SK-N-SH (cell line): ENCODE measurements around the gene NCKAP5. TPM values are rescaled to one million over a fixed set of nuclear protein-coding genes. Genes with fewer than 3 reads are reported as not detected.

Source experiments
- CTCF ChIA-PET: fragments of 300-600, 350-600 bp; formaldehyde crosslinking; extraction: SDS; loops from one replicate; lab custom pipeline; 2021; lab: Yijun Ruan, JAX
- POLR2A ChIA-PET: fragments of 350-600 bp; sonication (Branson Sonifier 250); formaldehyde crosslinking; extraction: SDS; loops from one replicate; lab custom pipeline; 2020; ENCODE audit warnings: antibody characterized with exemption, inconsistent platforms; lab: Yijun Ruan, JAX
- DNase-seq: peaks from one replicate; pipeline ENCODE4 v3.0.0; 2012
- H2AFZ ChIP-seq: fragments of 200-600 bp; sonication (generic); 2 replicates; pipeline ENCODE4 v1.8.1; 2016; ENCODE audit warnings: antibody characterized with exemption, mild to moderate bottlenecking, low read depth
- H3F3A ChIP-seq: fragments of 200-600 bp; sonication (generic); replicated peaks from 2 replicates; pipeline ENCODE3; 2016; ENCODE audit warnings: antibody characterized with exemption, mild to moderate bottlenecking; ENCODE audit not compliant: insufficient read depth
- H3K27ac ChIP-seq, 2 experiments: fragments of 200-500 bp in 1 of 2; fragments of 200-600 bp in 1 of 2; sonication (Bioruptor generic) in 1 of 2; sonication (generic), shearing (Covaris generic) in 1 of 2; 2 replicates each; pipeline versions ENCODE4 v1.5.1 to v1.6.1; 2014 to 2016; ENCODE audit warnings: low read depth in 2 of 2, inconsistent platforms in 1 of 2, low read length in 1 of 2, mild to moderate bottlenecking in 1 of 2, mixed read lengths in 1 of 2
- H3K27me3 ChIP-seq: fragments of 200-600 bp; sonication (generic), shearing (Covaris generic); 2 replicates; pipeline ENCODE4 v1.6.1; 2016; ENCODE audit warnings: mixed run types; ENCODE audit not compliant: insufficient read depth
- H3K36me3 ChIP-seq, 2 experiments: fragments of 200-500 bp in 1 of 2; fragments of 200-600 bp in 1 of 2; sonication (Bioruptor generic) in 1 of 2; sonication (generic) in 1 of 2; replicated peaks in 1 of 2; 2 replicates each; pipeline versions ENCODE3 to v1.5.1; 2014 to 2016; ENCODE audit warnings: low read length in 1 of 2, mild to moderate bottlenecking in 1 of 2; ENCODE audit not compliant: insufficient read depth in 2 of 2, control insufficient read depth in 1 of 2
- H3K4me1 ChIP-seq, 2 experiments: fragments of 200-500 bp in 1 of 2; fragments of 200-600 bp in 1 of 2; sonication (Bioruptor generic) in 1 of 2; sonication (generic), shearing (Covaris generic) in 1 of 2; 2 replicates each; pipeline versions ENCODE4 v1.5.1 to v1.6.1; 2014 to 2016; ENCODE audit warnings: low read depth in 1 of 2, low read length in 1 of 2, mixed run types in 1 of 2; ENCODE audit not compliant: insufficient read depth in 2 of 2, control insufficient read depth in 1 of 2
- H3K4me2 ChIP-seq: fragments of 200-600 bp; sonication (generic), shearing (Covaris generic); 2 replicates; pipeline ENCODE4 v1.6.1; 2017; ENCODE audit warnings: mixed run types
- H3K4me3 ChIP-seq, 2 experiments: fragments of 200-500 bp in 1 of 2; fragments of 200-600 bp in 1 of 2; sonication (Bioruptor generic) in 1 of 2; sonication (generic), shearing (Covaris generic) in 1 of 2; 2 replicates each; pipeline versions ENCODE4 v1.5.1 to v1.8.1; 2014 to 2016; ENCODE audit warnings: low read depth in 2 of 2, inconsistent platforms in 1 of 2, low read length in 1 of 2, mild to moderate bottlenecking in 1 of 2, mixed read lengths in 1 of 2, moderate library complexity in 1 of 2
- H3K79me2 ChIP-seq: fragments of 200-600 bp; sonication (generic); 2 replicates; pipeline ENCODE4 v1.8.1; 2017; ENCODE audit warnings: mild to moderate bottlenecking; ENCODE audit not compliant: insufficient read depth
- H3K9ac ChIP-seq: fragments of 200-600 bp; sonication (generic); 2 replicates; pipeline ENCODE4 v1.6.1; 2017; ENCODE audit warnings: mixed run types
- H3K9me2 ChIP-seq: fragments of 200-600 bp; sonication (generic); 2 replicates; pipeline ENCODE4 v1.6.1; 2017; ENCODE audit warnings: mixed run types
- H3K9me3 ChIP-seq: fragments of 200-600 bp; sonication (generic); 2 replicates; pipeline ENCODE4 v1.6.1; 2017; ENCODE audit warnings: mixed run types, mild to moderate bottlenecking, moderate library complexity
- H4K20me1 ChIP-seq: fragments of 200-600 bp; sonication (generic); 2 replicates; pipeline ENCODE4 v1.6.1; 2017; ENCODE audit warnings: mild to moderate bottlenecking, mixed run types; ENCODE audit not compliant: insufficient read depth
- CHD2 ChIP-seq: fragments of 150-350 bp; IDR thresholded peaks from 2 replicates; pipeline ENCODE4 v1.6.1; 2018; ENCODE audit warnings: low read length; ENCODE audit not compliant: partially characterized antibody
- ELF1 ChIP-seq: IDR thresholded peaks from 2 replicates; pipeline ENCODE4 v1.4.0; 2012
- EP300 ChIP-seq, 2 experiments: IDR thresholded peaks; 2 replicates each; pipeline versions ENCODE4 v1.4.0 to v1.6.1; 2012; ENCODE audit warnings: borderline replicate concordance in 1 of 2, low read depth in 1 of 2, low read length in 1 of 2
- FOXJ3 ChIP-seq: sonication (generic); formaldehyde crosslinking; IDR thresholded peaks from 2 replicates; pipeline ENCODE4 v1.5.1; 2020; ENCODE audit warnings: mild to moderate bottlenecking, missing genetic modification reagents
- MEF2A ChIP-seq: IDR thresholded peaks from 2 replicates; pipeline ENCODE4 v1.4.0; 2012; ENCODE audit warnings: low read depth, borderline replicate concordance
- MXI1 ChIP-seq: IDR thresholded peaks from 2 replicates; pipeline ENCODE4 v1.6.1; 2012; ENCODE audit warnings: mild to moderate bottlenecking, low read depth, low read length, improper control_type of control experiment
- NFIC ChIP-seq: IDR thresholded peaks from 2 replicates; pipeline ENCODE4 v1.4.0; 2012; ENCODE audit warnings: borderline replicate concordance
- NRF1 ChIP-seq: IDR thresholded peaks from 2 replicates; pipeline ENCODE4 v1.6.1; 2012; ENCODE audit warnings: low read depth, mild to moderate bottlenecking, low read length
- POLR2AphosphoS5 ChIP-seq: IDR thresholded peaks from 2 replicates; pipeline ENCODE4 v1.6.1; 2012; ENCODE audit warnings: low read depth, low read length
- RFX5 ChIP-seq: IDR thresholded peaks from 2 replicates; pipeline ENCODE4 v1.6.1; 2012; ENCODE audit warnings: mild to moderate bottlenecking, improper control_type of control experiment, low read length
- RXRA ChIP-seq: IDR thresholded peaks from 2 replicates; pipeline ENCODE4 v1.4.0; 2012; ENCODE audit warnings: low read depth, mild to moderate bottlenecking, borderline replicate concordance
- SIN3A ChIP-seq: IDR thresholded peaks from 2 replicates; pipeline ENCODE4 v1.6.1; 2012; ENCODE audit warnings: low read depth, mild to moderate bottlenecking, low read length, moderate library complexity, borderline replicate concordance
- SMC3 ChIP-seq: IDR thresholded peaks from 2 replicates; pipeline ENCODE4 v1.6.1; 2012; ENCODE audit warnings: low read depth, low read length, improper control_type of control experiment
- TCF12 ChIP-seq: IDR thresholded peaks from 2 replicates; pipeline ENCODE4 v1.4.0; 2012
- WGBS: methylation state at CpG from one replicate; pipeline ENCODE4 v1.1.6; 2017; ENCODE audit warnings: low lambda C conversion rate; 5-methylcytosine and 5-hydroxymethylcytosine counted together
- polyA plus RNA-seq, 3 experiments: library from polyadenylated mRNA; depleted of rRNA; stranded (reverse); fragments of >200 nt; gene quantifications; 2 replicates each; pipeline ENCODE4 v1.2.3, GENCODE V29; 2012
- TF ChIP-seq, protein P1 (sequence below): IDR thresholded peaks from 2 replicates; pipeline ENCODE4 v1.4.0; 2012; ENCODE audit warnings: low read depth, borderline replicate concordance
- TF ChIP-seq, protein P2 (sequence below): fragments of 150-350 bp; IDR thresholded peaks from 2 replicates; pipeline ENCODE4 v1.6.1; 2016; ENCODE audit warnings: mild to moderate bottlenecking, low read depth, low read length
- TF ChIP-seq, protein P3 (sequence below): fragments of 200-600 bp; sonication (generic); IDR thresholded peaks from 2 replicates; pipeline ENCODE4 v1.6.1; 2017; ENCODE audit warnings: antibody characterized with exemption, mild to moderate bottlenecking, moderate library complexity

The NCKAP5 gene
- polyA plus RNA-seq, 1 of the 3 experiments (the other 2 are of a cell fraction): 0.02 TPM

DNA sequence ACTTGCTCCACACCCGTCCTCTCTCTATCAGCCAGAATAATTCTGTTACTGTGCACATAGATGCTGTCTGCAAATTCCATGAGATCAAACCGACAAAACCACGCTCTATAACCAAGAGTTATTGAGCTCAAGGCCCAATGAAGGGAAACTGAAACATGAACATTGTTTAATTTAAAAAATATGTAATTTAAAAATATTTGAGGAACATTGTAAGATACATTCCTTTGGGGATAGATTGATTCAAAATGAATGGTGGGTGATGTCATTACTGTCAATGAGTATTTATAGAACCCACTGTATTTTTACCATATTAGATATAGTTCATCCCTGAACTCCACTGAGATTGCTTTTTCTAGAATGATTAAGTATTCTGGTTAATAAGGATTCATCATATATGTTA is 50.4 kb downstream of the NCKAP5 start:
- 71% methylated on average over 3 of the region's 3 CpGs for WGBS
- H3K4me3 ChIP-seq: no peak overlapping the region
- no peaks in the 10 kb centered on the region for H3K36me3 ChIP-seq
- peaks cover 0 to 20% of the 10 kb centered on the region in 2 experiments; a peak in 1 of 4 replicates for H3K4me1 ChIP-seq
- H3K79me2 ChIP-seq: no peaks in the 10 kb centered on the region
- ChIA-PET POLR2A (no interaction called here), CTCF (interaction anchor here (1.1 to 2.0 kb wide), 2 partner anchors 20 to 262 kb away, joined by 3 to 7 read pairs; no protein-coding TSS in a partner anchor)
- H2AFZ ChIP-seq: no peak overlapping the region
- no peaks in the 10 kb centered on the region for H3K9me3 ChIP-seq
- H3K9me2 ChIP-seq: no peaks in the 10 kb centered on the region
- TF ChIP-seq, protein P1, sequence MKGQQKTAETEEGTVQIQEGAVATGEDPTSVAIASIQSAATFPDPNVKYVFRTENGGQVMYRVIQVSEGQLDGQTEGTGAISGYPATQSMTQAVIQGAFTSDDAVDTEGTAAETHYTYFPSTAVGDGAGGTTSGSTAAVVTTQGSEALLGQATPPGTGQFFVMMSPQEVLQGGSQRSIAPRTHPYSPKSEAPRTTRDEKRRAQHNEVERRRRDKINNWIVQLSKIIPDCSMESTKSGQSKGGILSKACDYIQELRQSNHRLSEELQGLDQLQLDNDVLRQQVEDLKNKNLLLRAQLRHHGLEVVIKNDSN: no peak
- TF ChIP-seq POLR2AphosphoS5: no peak
- no peak for TF ChIP-seq SMC3
- TF ChIP-seq, all 33 proteins: peak for 0
- no peak for DNase-seq
- no peaks in the 10 kb centered on the region for H4K20me1 ChIP-seq
- no peak overlapping the region for H3K4me2 ChIP-seq
- no peak overlapping the region for H3K9ac ChIP-seq
- no peaks in the 10 kb centered on the region for H3F3A ChIP-seq
- H3K27me3 ChIP-seq: no peaks in the 10 kb centered on the region
- H3K27ac ChIP-seq: no peak overlapping the region

DNA sequence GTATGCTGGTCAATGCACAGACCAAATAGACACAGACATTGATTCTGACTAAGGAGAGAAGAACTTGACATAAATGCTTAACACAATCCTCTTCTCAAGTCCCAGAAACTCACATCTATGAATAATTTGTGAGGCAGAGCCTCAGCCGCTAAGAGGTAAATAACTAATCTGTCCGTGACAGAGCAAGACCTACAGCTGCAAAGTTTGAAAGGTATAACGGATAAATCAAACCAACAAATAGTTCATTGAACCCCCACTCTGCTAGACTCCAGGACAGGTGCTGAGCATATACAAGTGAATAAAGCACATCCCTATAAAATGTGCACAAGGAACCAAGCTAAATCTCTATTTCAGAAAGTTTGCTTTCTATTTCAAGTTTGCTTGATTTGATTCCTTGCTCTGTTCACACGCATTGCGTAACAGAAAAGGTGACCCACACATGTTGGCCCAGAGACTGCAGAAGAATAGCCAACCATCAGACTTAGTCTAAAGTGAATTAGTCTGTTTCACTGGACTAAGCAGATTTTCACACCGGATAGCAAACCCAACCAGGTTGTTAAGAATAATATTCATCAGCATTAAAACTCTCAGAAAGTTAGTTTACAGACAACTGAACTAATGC is 51.7 kb downstream of the NCKAP5 start:
- DNase-seq: no peak
- ChIA-PET POLR2A (no interaction called here), CTCF (interaction anchor here (0.8 kb wide), 1 partner anchor 969 kb away, joined by 3 read pairs; no protein-coding TSS in a partner anchor)

DNA sequence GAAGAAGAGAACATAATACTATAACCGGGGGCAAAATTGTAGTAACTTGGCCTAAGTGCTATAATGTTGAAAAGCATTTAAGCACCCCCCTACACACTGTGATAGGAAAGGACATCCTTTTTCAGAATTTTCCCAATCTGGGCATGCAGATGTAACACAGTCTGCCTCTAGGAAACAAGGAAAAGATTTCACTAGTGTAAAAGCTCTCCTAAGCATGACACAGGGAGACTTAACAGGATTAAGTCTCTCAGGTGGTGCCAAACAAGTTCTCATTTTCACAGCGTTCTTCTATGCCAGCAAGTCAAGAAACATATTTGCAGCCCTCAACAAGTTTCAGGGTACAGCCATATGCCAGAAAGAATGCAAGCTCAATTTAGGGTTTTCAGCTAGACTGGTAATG is 53.0 kb downstream of the NCKAP5 start:
- Histone ChIP-seq H3K4me3 (no peak overlapping the region), H3K27ac (no peak overlapping the region), H4K20me1 (no peaks in the 10 kb centered on the region), H3K9me2 (no peaks in the 10 kb centered on the region), H3K36me3 (no peaks in the 10 kb centered on the region), H3K9ac (no peak overlapping the region), H3K4me2 (no peak overlapping the region), H3F3A (no peaks in the 10 kb centered on the region), H3K4me1 (peaks cover 0 to 12% of the 10 kb centered on the region in 2 experiments; a peak in 1 of 4 replicates), H3K9me3 (no peaks in the 10 kb centered on the region), H3K79me2 (no peaks in the 10 kb centered on the region), H2AFZ (no peak overlapping the region), H3K27me3 (no peaks in the 10 kb centered on the region)
- DNase-seq: no peak
- ChIA-PET CTCF (interaction anchor here (0.7 kb wide), 2 partner anchors 12 to 1079 kb away, joined by 3 read pairs; no protein-coding TSS in a partner anchor), POLR2A (no interaction called here)
- TF ChIP-seq ELF1: no peak
- no peak for TF ChIP-seq SIN3A
- TF ChIP-seq RFX5: no peak
- no peak for TF ChIP-seq FOXJ3 (CRISPR knock-in tag)
- no peak for TF ChIP-seq MXI1
- TF ChIP-seq NRF1: no peak
- no peak for TF ChIP-seq EP300 (IDR thresholded peaks at IDR 0.05; ENCODE audit: borderline replicate concordance in 1 of 2, low read depth in 1 of 2, low read length in 1 of 2)
- no peak for TF ChIP-seq CHD2
- no peak for TF ChIP-seq TCF12
- TF ChIP-seq, protein P2, sequence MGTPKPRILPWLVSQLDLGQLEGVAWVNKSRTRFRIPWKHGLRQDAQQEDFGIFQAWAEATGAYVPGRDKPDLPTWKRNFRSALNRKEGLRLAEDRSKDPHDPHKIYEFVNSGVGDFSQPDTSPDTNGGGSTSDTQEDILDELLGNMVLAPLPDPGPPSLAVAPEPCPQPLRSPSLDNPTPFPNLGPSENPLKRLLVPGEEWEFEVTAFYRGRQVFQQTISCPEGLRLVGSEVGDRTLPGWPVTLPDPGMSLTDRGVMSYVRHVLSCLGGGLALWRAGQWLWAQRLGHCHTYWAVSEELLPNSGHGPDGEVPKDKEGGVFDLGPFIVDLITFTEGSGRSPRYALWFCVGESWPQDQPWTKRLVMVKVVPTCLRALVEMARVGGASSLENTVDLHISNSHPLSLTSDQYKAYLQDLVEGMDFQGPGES: no peak
- TF ChIP-seq MEF2A: no peak
- TF ChIP-seq RXRA: no peak
- TF ChIP-seq, protein P1: no peak
- TF ChIP-seq SMC3: no peak
- TF ChIP-seq, protein P3, sequence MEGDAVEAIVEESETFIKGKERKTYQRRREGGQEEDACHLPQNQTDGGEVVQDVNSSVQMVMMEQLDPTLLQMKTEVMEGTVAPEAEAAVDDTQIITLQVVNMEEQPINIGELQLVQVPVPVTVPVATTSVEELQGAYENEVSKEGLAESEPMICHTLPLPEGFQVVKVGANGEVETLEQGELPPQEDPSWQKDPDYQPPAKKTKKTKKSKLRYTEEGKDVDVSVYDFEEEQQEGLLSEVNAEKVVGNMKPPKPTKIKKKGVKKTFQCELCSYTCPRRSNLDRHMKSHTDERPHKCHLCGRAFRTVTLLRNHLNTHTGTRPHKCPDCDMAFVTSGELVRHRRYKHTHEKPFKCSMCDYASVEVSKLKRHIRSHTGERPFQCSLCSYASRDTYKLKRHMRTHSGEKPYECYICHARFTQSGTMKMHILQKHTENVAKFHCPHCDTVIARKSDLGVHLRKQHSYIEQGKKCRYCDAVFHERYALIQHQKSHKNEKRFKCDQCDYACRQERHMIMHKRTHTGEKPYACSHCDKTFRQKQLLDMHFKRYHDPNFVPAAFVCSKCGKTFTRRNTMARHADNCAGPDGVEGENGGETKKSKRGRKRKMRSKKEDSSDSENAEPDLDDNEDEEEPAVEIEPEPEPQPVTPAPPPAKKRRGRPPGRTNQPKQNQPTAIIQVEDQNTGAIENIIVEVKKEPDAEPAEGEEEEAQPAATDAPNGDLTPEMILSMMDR: no peak
- 63% methylated on average over 2 of the region's 2 CpGs for WGBS

More for the DNA sequence above, 51.7 kb downstream of the NCKAP5 start:
- WGBS: 73% methylated on average over 6 of the region's 6 CpGs
- Histone ChIP-seq H3K4me1 (peaks cover 0 to 12% of the 10 kb centered on the region in 2 experiments; a peak in 1 of 4 replicates), H3F3A (no peaks in the 10 kb centered on the region), H3K9me2 (no peaks in the 10 kb centered on the region), H3K9ac (no peak overlapping the region), H4K20me1 (no peaks in the 10 kb centered on the region), H3K27ac (no peak overlapping the region), H3K4me2 (no peak overlapping the region), H3K4me3 (no peak overlapping the region), H3K27me3 (no peaks in the 10 kb centered on the region), H3K79me2 (no peaks in the 10 kb centered on the region), H2AFZ (no peak overlapping the region), H3K9me3 (no peaks in the 10 kb centered on the region), H3K36me3 (no peaks in the 10 kb centered on the region)
- no peak for TF ChIP-seq NFIC
